HCT116 (cell line): ENCODE results near the gene THAP3. TPM values are rescaled to one million over a fixed set of nuclear protein-coding genes. Genes with fewer than 3 reads are reported as not detected.

Experiments
- ATAC-seq: fragments of 200-7000 bp; cut with Tn5 transposase; 2 replicates; pipeline ENCODE4 v1.9.1; 2020; ENCODE audit warnings: mild to moderate bottlenecking, moderate library complexity
- BruUV-seq: library from RNA; stranded (reverse); fragments of 400-500 nt; replicated peaks from 2 replicates; lab custom pipeline; 2021; lab: Mats Ljungman, UMichigan
- CTCF ChIA-PET: fragments of 300-600 bp; sonication (Branson Sonifier 250); formaldehyde crosslinking; loops from one replicate; lab custom pipeline; 2021; ENCODE audit warnings: antibody characterized with exemption; lab: Charles Lee
- POLR2A ChIA-PET: fragments of 300-600, 350-600 bp; sonication (Branson Sonifier 250); formaldehyde crosslinking; loops from one replicate; lab custom pipeline; 2021; ENCODE audit warnings: antibody characterized with exemption; lab: Charles Lee
- RAD21 ChIA-PET, 2 experiments: fragments of 300-600 bp; sonication (Branson Sonifier 250); formaldehyde crosslinking; loops; one replicate each; lab custom pipeline; 2023; ENCODE audit warnings: low total read pairs in 2 of 2; ENCODE audit not compliant: uncharacterized antibody in 2 of 2, unreplicated experiment in 2 of 2, low non-redundant PET in 1 of 2; lab: Charles Lee
- DNase-seq: peaks from one replicate; pipeline ENCODE4 v3.0.0-alpha.2; 2010; ENCODE audit warnings: low read depth, low spot score
- H2AFZ ChIP-seq: fragments of 200-600 bp; shearing (Covaris generic), sonication (generic); 2 replicates; pipeline ENCODE4 v1.6.1; 2017; ENCODE audit warnings: low read depth, mixed run types, mixed read lengths, antibody characterized with exemption, low read length; ENCODE audit not compliant: poor library complexity, severe bottlenecking
- H3K27ac ChIP-seq: 2 replicates; pipeline ENCODE4 v1.5.1; 2012; ENCODE audit warnings: low read depth, low read length
- H3K27me3 ChIP-seq: fragments of 200-600 bp; sonication (generic); 2 replicates; pipeline ENCODE4 v1.6.1; 2016; ENCODE audit warnings: mixed run types, low read length, mixed read lengths; ENCODE audit not compliant: insufficient read depth
- H3K36me3 ChIP-seq, 2 experiments: fragments of 200-500 bp in 1 of 2; fragments of 200-600 bp in 1 of 2; sonication (Bioruptor generic) in 1 of 2; sonication (generic) in 1 of 2; 2 replicates each; pipeline versions ENCODE4 v1.5.1 to v1.6.1; 2014 to 2016; ENCODE audit warnings: low read length in 2 of 2, inconsistent platforms in 1 of 2, mixed read lengths in 1 of 2, mixed run types in 1 of 2; ENCODE audit not compliant: insufficient read depth in 2 of 2, control insufficient read depth in 1 of 2
- H3K4me1 ChIP-seq, 2 experiments: fragments of 200-600 bp in 1 of 2; sonication (generic) in 1 of 2; 2 replicates each; pipeline versions ENCODE4 v1.5.1 to v1.6.1; 2012 to 2017; ENCODE audit warnings: low read length in 2 of 2, inconsistent platforms in 1 of 2, mild to moderate bottlenecking in 1 of 2, mixed read lengths in 1 of 2, mixed run types in 1 of 2, moderate library complexity in 1 of 2; ENCODE audit not compliant: insufficient read depth in 2 of 2, control insufficient read depth in 1 of 2
- H3K4me2 ChIP-seq: fragments of 200-600 bp; sonication (generic); 2 replicates; pipeline ENCODE4 v1.6.1; 2017; ENCODE audit warnings: mixed run types, low read length, mixed read lengths
- H3K4me3 ChIP-seq, 2 experiments: fragments of 200-600 bp in 1 of 2; sonication (generic) in 1 of 2; replicated peaks in 1 of 2; 2 replicates each; pipeline ENCODE4 v1.5.1; 2011 to 2016; ENCODE audit warnings: low read length in 2 of 2, control low read depth in 1 of 2, low read depth in 1 of 2, mild to moderate bottlenecking in 1 of 2, mixed read lengths in 1 of 2, mixed run types in 1 of 2
- H3K79me2 ChIP-seq: fragments of 200-600 bp; sonication (generic); 2 replicates; pipeline ENCODE4 v1.6.1; 2017; ENCODE audit warnings: mild to moderate bottlenecking, mixed run types, low read length, moderate library complexity, mixed read lengths; ENCODE audit not compliant: insufficient read depth
- H3K9ac ChIP-seq: fragments of 200-600 bp; sonication (generic); 2 replicates; pipeline ENCODE4 v1.6.1; 2016; ENCODE audit warnings: low read length, mixed read lengths
- H3K9me2 ChIP-seq: fragments of 200-600 bp; sonication (generic), shearing (Covaris generic); 2 replicates; pipeline ENCODE4 v1.6.1; 2017; ENCODE audit warnings: mixed run types, mild to moderate bottlenecking, moderate library complexity; ENCODE audit not compliant: insufficient read depth
- H3K9me3 ChIP-seq, 2 experiments: fragments of 200-500 bp in 1 of 2; fragments of 200-600 bp in 1 of 2; sonication (Bioruptor generic) in 1 of 2; sonication (generic) in 1 of 2; 2 replicates each; pipeline ENCODE4 v1.6.1; 2014 to 2017; ENCODE audit warnings: low read length in 2 of 2, mixed read lengths in 2 of 2, inconsistent platforms in 1 of 2, low read depth in 1 of 2, mild to moderate bottlenecking in 1 of 2, mixed run types in 1 of 2, moderate library complexity in 1 of 2; ENCODE audit not compliant: control insufficient read depth in 1 of 2, insufficient read depth in 1 of 2
- H4K20me1 ChIP-seq: fragments of 200-600 bp; sonication (generic), shearing (Covaris generic); 2 replicates; pipeline ENCODE4 v1.6.1; 2017; ENCODE audit warnings: mixed run types, mild to moderate bottlenecking, moderate library complexity; ENCODE audit not compliant: insufficient read depth
- CBX3 ChIP-seq: IDR thresholded peaks from 2 replicates; pipeline ENCODE4 v1.6.1; 2012; ENCODE audit warnings: low read depth
- CEBPB ChIP-seq: IDR thresholded peaks from 2 replicates; pipeline ENCODE4 v1.6.1; 2012; ENCODE audit warnings: low read depth
- EGR1 ChIP-seq: IDR thresholded peaks from 2 replicates; pipeline ENCODE4 v1.6.1; 2012; ENCODE audit warnings: low read depth
- EZH2 ChIP-seq: fragments of 200-600 bp; sonication (generic); IDR thresholded peaks from 2 replicates; pipeline ENCODE4 v1.6.1; 2017; ENCODE audit warnings: antibody characterized with exemption, mixed run types
- EZH2phosphoT487 ChIP-seq: fragments of 200-600 bp; IDR thresholded peaks from 2 replicates; pipeline ENCODE4 v1.6.1; 2018; ENCODE audit warnings: antibody characterized with exemption, borderline replicate concordance
- FOSL1 ChIP-seq: IDR thresholded peaks from 2 replicates; pipeline ENCODE4 v1.6.1; 2012; ENCODE audit warnings: low read depth
- POLR2AphosphoS5 ChIP-seq: IDR thresholded peaks from 2 replicates; pipeline ENCODE4 v1.6.1; 2011; ENCODE audit warnings: mild to moderate bottlenecking, low read depth, low read length, moderate library complexity
- RAD21 ChIP-seq: IDR thresholded peaks from 2 replicates; pipeline ENCODE4 v1.6.1; 2012; ENCODE audit warnings: low read depth, mild to moderate bottlenecking
- SP1 ChIP-seq: IDR thresholded peaks from 2 replicates; pipeline ENCODE4 v1.6.1; 2012; ENCODE audit warnings: low read depth
- SRF ChIP-seq: IDR thresholded peaks from 2 replicates; pipeline ENCODE4 v1.6.1; 2012; ENCODE audit warnings: low read depth
- TCF7L2 ChIP-seq: IDR thresholded peaks from 2 replicates; pipeline ENCODE4 v1.7.0; 2011; ENCODE audit warnings: borderline replicate concordance, inconsistent platforms; ENCODE audit not compliant: insufficient read depth, insufficient read length; ENCODE audit errors: extremely low read depth
- YY1 ChIP-seq: IDR thresholded peaks from 2 replicates; pipeline ENCODE4 v1.6.1; 2011; ENCODE audit warnings: low read length, low read depth, moderate library complexity, mild to moderate bottlenecking; ENCODE audit not compliant: insufficient replicate concordance; ENCODE audit errors: extremely low read depth
- ZBTB33 ChIP-seq: IDR thresholded peaks from 2 replicates; pipeline ENCODE4 v1.6.1; 2011; ENCODE audit warnings: mild to moderate bottlenecking, low read length, moderate library complexity; ENCODE audit not compliant: insufficient replicate concordance; ENCODE audit errors: extremely low read depth
- ZNF274 ChIP-seq: fragments of 200-500 bp; sonication (Bioruptor generic); IDR thresholded peaks from 2 replicates; pipeline ENCODE4 v1.6.1; 2014; ENCODE audit warnings: mild to moderate bottlenecking, low read depth, low read length, inconsistent platforms
- intact Hi-C: fragments of 100-400 bp; cut with micrococcal nuclease; formaldehyde crosslinking; loops from 2 replicates; pipeline ENCODE4 v1.10.0; 2022
- total RNA-seq: library from RNA; stranded (reverse); gene quantifications from one replicate; pipeline ENCODE4 v1.2.1, GENCODE V29; 2021; ENCODE audit not compliant: unreplicated experiment

THAP3 gene
- total RNA-seq, 1 experiment from 2014 or later, result 23.1 TPM

GRCh38 chr1:6591644-6592043, 33.0 kb upstream of the THAP3 start:
- Histone ChIP-seq H3K27me3 (no peaks in the 10 kb centered on the region), H3K4me3 (no peak overlapping the region), H3K9ac (no peak overlapping the region), H2AFZ (no peak overlapping the region), H3K36me3 (peaks cover 19 to 60% of the 10 kb centered on the region in 2 experiments; a peak in 3 of 4 replicates), H3K27ac (no peak overlapping the region), H3K9me3 (no peaks in the 10 kb centered on the region), H3K4me1 (no peaks in the 10 kb centered on the region), H3K4me2 (no peak overlapping the region), H4K20me1 (no peaks in the 10 kb centered on the region; the same call in 1 of the 2 replicates), H3K9me2 (no peaks in the 10 kb centered on the region), H3K79me2 (peaks cover 42% of the 10 kb centered on the region)
- ChIA-PET RAD21 (no interaction called here), CTCF (no interaction called here), POLR2A (interaction anchor here (1.1 kb wide), 1 partner anchor 10 kb away, joined by 3 read pairs; the partner anchor contains the start of gene KLHL21)
- intact Hi-C loops, result no loop called here
- BruUV-seq, result no TSS peak
- ATAC-seq (no peak), DNase-seq (no peak)
- TF ChIP-seq TCF7L2, result no peak
- TF ChIP-seq EZH2, result no peak
- no peak for TF ChIP-seq YY1
- TF ChIP-seq ZNF274, result no peak
- TF ChIP-seq CEBPB, result no peak
- TF ChIP-seq EGR1, result no peak
- no peak for TF ChIP-seq ZBTB33
- no peak for TF ChIP-seq EZH2phosphoT487
- no peak for TF ChIP-seq SP1
- no peak for TF ChIP-seq CBX3
- no peak for TF ChIP-seq POLR2AphosphoS5
- no peak for TF ChIP-seq SRF
- no peak for TF ChIP-seq FOSL1
- no peak for TF ChIP-seq RAD21
